ENCODE data around the gene CD99. TPM values are rescaled to one million over a fixed set of nuclear protein-coding genes. Genes with fewer than 3 reads are reported as not detected.

The CD99 gene
- total and polyA plus RNA-seq, 2 experiments from 2014 or later: 329 to 565 TPM

Other genes starting within 250 kb of the CD99 start
- 37.2 and 42.7 TPM in 2 replicates for gene DHRSX, start 190.3 kb upstream of the CD99 start, total RNA-seq
- gene DHRSX, start 190.3 kb upstream of the CD99 start, polyA plus RNA-seq: 59.3 and 71.7 TPM in 2 replicates
- gene ZBED1, start 190.3 kb upstream of the CD99 start, total RNA-seq: 41.4 and 43.1 TPM in 2 replicates
- 25.9 and 26.4 TPM in 2 replicates for gene ZBED1, start 190.3 kb upstream of the CD99 start, polyA plus RNA-seq
- gene XG, start 60.7 kb downstream of the CD99 start, total RNA-seq: 0.12 and 0.53 TPM in 2 replicates
- gene XG, start 60.7 kb downstream of the CD99 start, polyA plus RNA-seq: 0.15 and 0.64 TPM in 2 replicates
- 41.4 and 41.7 TPM in 2 replicates for gene GYG2, start 137.6 kb downstream of the CD99 start, total RNA-seq
- gene GYG2, start 137.6 kb downstream of the CD99 start, polyA plus RNA-seq: 35.8 and 44.3 TPM in 2 replicates
- gene ARSD, start 238.0 kb downstream of the CD99 start, total RNA-seq: 32.9 and 34.2 TPM in 2 replicates
- gene ARSD, start 238.0 kb downstream of the CD99 start, polyA plus RNA-seq: 25.0 and 27.0 TPM in 2 replicates